Neuronal stem cell (in vitro differentiated cells): Measurements from ENCODE around the gene SPPL2B.
A peak's percentile ranks its signal among the peaks of the same experiment; 100 is the strongest.

Experiments used
- DNase-seq: peaks from one replicate; pipeline ENCODE4 v3.0.0-alpha.2; 2013; ENCODE audit warnings: low spot score
- H2AFZ ChIP-seq: one replicate; pipeline ENCODE4 v1.6.1; 2013; ENCODE audit warnings: mild to moderate bottlenecking, low read length, inconsistent platforms
- H2AK5ac ChIP-seq: 2 replicates; pipeline ENCODE4 v1.6.1; 2013; ENCODE audit warnings: low read depth, mild to moderate bottlenecking, inconsistent platforms, low read length, moderate library complexity, mixed read lengths
- H2BK120ac ChIP-seq: 2 replicates; pipeline ENCODE4 v1.6.1; 2013; ENCODE audit warnings: low read depth, mild to moderate bottlenecking, inconsistent platforms, low read length, moderate library complexity, mixed read lengths
- H2BK12ac ChIP-seq: one replicate; pipeline ENCODE4 v1.6.1; 2013; ENCODE audit warnings: low read length, inconsistent platforms
- H2BK15ac ChIP-seq: 2 replicates; pipeline ENCODE4 v1.6.1; 2013; ENCODE audit warnings: mild to moderate bottlenecking, low read length, inconsistent platforms, mixed read lengths
- H2BK5ac ChIP-seq: one replicate; pipeline ENCODE4 v1.6.1; 2013; ENCODE audit warnings: inconsistent platforms, mild to moderate bottlenecking, low read length, moderate library complexity
- H3K14ac ChIP-seq: one replicate; pipeline ENCODE4 v1.6.1; 2013; ENCODE audit warnings: low read length, inconsistent platforms
- H3K18ac ChIP-seq: 2 replicates; pipeline ENCODE4 v1.6.1; 2013; ENCODE audit warnings: low read length, inconsistent platforms
- H3K23ac ChIP-seq: 2 replicates; pipeline ENCODE4 v1.6.1; 2013; ENCODE audit warnings: low read depth, mild to moderate bottlenecking, mixed read lengths, low read length, inconsistent platforms; ENCODE audit not compliant: poor library complexity
- H3K27ac ChIP-seq: replicated peaks from 3 replicates; pipeline ENCODE4 v1.5.1; 2013; ENCODE audit warnings: low read length, inconsistent platforms
- H3K27me3 ChIP-seq, 3 experiments: 2 replicates each; pipeline ENCODE4 v1.6.1; 2013; ENCODE audit warnings: low read length in 3 of 3, mild to moderate bottlenecking in 2 of 3, inconsistent platforms in 1 of 3, low read depth in 1 of 3, mixed read lengths in 1 of 3, moderate library complexity in 1 of 3; ENCODE audit not compliant: control insufficient read depth in 3 of 3, insufficient read depth in 3 of 3
- H3K36me3 ChIP-seq, 2 donors: replicated peaks in 1 of 2; 2 replicates each; pipeline ENCODE4 v1.6.1; 2013; ENCODE audit warnings: low read length in 2 of 2; ENCODE audit not compliant: control insufficient read depth in 2 of 2, insufficient read depth in 2 of 2
- H3K4ac ChIP-seq: 2 replicates; pipeline ENCODE4 v1.6.1; 2013; ENCODE audit warnings: inconsistent platforms, mild to moderate bottlenecking, low read length, moderate library complexity
- H3K4me1 ChIP-seq, 2 donors: 1 replicate in 1 of 2; 2 replicates in 1 of 2; pipeline ENCODE4 v1.6.1; 2013; ENCODE audit warnings: low read length in 2 of 2, low read depth in 1 of 2; ENCODE audit not compliant: control insufficient read depth in 2 of 2, insufficient read depth in 1 of 2
- H3K4me2 ChIP-seq: one replicate; pipeline ENCODE4 v1.6.1; 2013; ENCODE audit warnings: mild to moderate bottlenecking, low read length, inconsistent platforms; ENCODE audit not compliant: insufficient read depth, poor library complexity, severe bottlenecking
- H3K4me3 ChIP-seq, 2 donors: 2 replicates each; pipeline ENCODE4 v1.5.1; 2013; ENCODE audit warnings: low read length in 2 of 2, mild to moderate bottlenecking in 2 of 2, inconsistent platforms in 1 of 2, moderate library complexity in 1 of 2
- H3K79me1 ChIP-seq: one replicate; pipeline ENCODE4 v1.6.1; 2013; ENCODE audit warnings: low read depth, mild to moderate bottlenecking, inconsistent platforms, low read length, moderate library complexity
- H3K9ac ChIP-seq: one replicate; pipeline ENCODE4 v1.6.1; 2013; ENCODE audit warnings: mild to moderate bottlenecking, low read depth, low read length, inconsistent platforms; ENCODE audit not compliant: poor library complexity
- H3K9me3 ChIP-seq, 2 donors: replicated peaks in 1 of 2; 2 replicates each; pipeline versions ENCODE3 to v1.6.1; 2013; ENCODE audit warnings: low read length in 2 of 2, mild to moderate bottlenecking in 2 of 2, inconsistent platforms in 1 of 2, low read depth in 1 of 2, mixed read lengths in 1 of 2, moderate library complexity in 1 of 2; ENCODE audit not compliant: control insufficient read depth in 2 of 2, insufficient read depth in 1 of 2
- H4K8ac ChIP-seq: one replicate; pipeline ENCODE4 v1.6.1; 2013; ENCODE audit warnings: low read depth, mild to moderate bottlenecking, inconsistent platforms, low read length, moderate library complexity
- H4K91ac ChIP-seq: one replicate; pipeline ENCODE4 v1.6.1; 2013; ENCODE audit warnings: low read length, low read depth, mild to moderate bottlenecking, inconsistent platforms; ENCODE audit not compliant: poor library complexity
- WGBS, 2 donors: extraction: QIAGEN DNeasy Blood & Tissue Kit; methylation state at CpG; one replicate each; pipeline ENCODE4 v1.1.7; 2013; ENCODE audit warnings: missing lambda C conversion rate in 2 of 2, mixed read lengths in 1 of 2; ENCODE audit not compliant: insufficient read length in 2 of 2, insufficient replicate concordance in 1 of 2; ENCODE audit errors: extremely low coverage in 2 of 2; 5-methylcytosine and 5-hydroxymethylcytosine counted together

The SPPL2B gene

GRCh38 chr19:2327773-2328400, 597 bp upstream of the SPPL2B start:
- peak overlapping the region; percentile 81 for H3K27ac ChIP-seq
- H3K9me3 ChIP-seq: no peaks in the 10 kb centered on the region
- H3K18ac ChIP-seq: peak overlapping the region; percentile 97
- no peak overlapping the region for H2BK12ac ChIP-seq
- H4K8ac ChIP-seq: no peak overlapping the region
- peaks cover 20% of the 10 kb centered on the region for H3K79me1 ChIP-seq
- H3K14ac ChIP-seq: no peak overlapping the region
- DNase-seq: peak; percentile 58
- no peak overlapping the region for H3K4ac ChIP-seq
- peak overlapping the region; percentile 83 for H3K4me2 ChIP-seq
- no peak overlapping the region for H2BK120ac ChIP-seq
- H2BK5ac ChIP-seq: no peak overlapping the region
- peak overlapping the region; percentile 96 to 98 for H3K4me3 ChIP-seq
- H3K23ac ChIP-seq: no peak overlapping the region
- peak overlapping the region; percentile 86 for H2AFZ ChIP-seq
- H3K27me3 ChIP-seq: no peaks in the 10 kb centered on the region
- no CpG with 5 or more reads among the region's 18 CpGs for WGBS, 2 donors
- no peak overlapping the region for H4K91ac ChIP-seq
- H3K9ac ChIP-seq: no peak overlapping the region
- H3K4me1 ChIP-seq: peaks cover 16 to 17% of the 10 kb centered on the region in 2 donors
- H3K36me3 ChIP-seq: peaks cover 11 to 39% of the 10 kb centered on the region in 2 donors
- H2AK5ac ChIP-seq: no peak overlapping the region
- no peak overlapping the region for H2BK15ac ChIP-seq

GRCh38 chr19:2329149-2329478, 630 bp downstream of the SPPL2B start:
- Histone ChIP-seq H3K23ac (peak overlapping the region; percentile 98), H3K27ac (no peak overlapping the region), H3K79me1 (peaks cover 20% of the 10 kb centered on the region), H2AFZ (peak overlapping the region; percentile 86), H3K14ac (peak overlapping the region; percentile 89), H3K18ac (peak overlapping the region; percentile 97), H3K4ac (no peak overlapping the region), H2BK5ac (peak overlapping the region; percentile 75), H3K36me3 (peaks cover 11 to 29% of the 10 kb centered on the region in 2 donors), H2AK5ac (peak overlapping the region; percentile 90), H3K9me3 (no peaks in the 10 kb centered on the region), H3K4me3 (peak overlapping the region; percentile 96 to 98), H3K4me2 (peak overlapping the region; percentile 83), H4K8ac (peak overlapping the region; percentile 29), H2BK120ac (no peak overlapping the region), H4K91ac (no peak overlapping the region), H3K4me1 (peaks cover 16 to 17% of the 10 kb centered on the region in 2 donors), H3K9ac (peak overlapping the region; percentile 92), H2BK15ac (peak overlapping the region; percentile 24), H3K27me3 (no peaks in the 10 kb centered on the region), H2BK12ac (peak overlapping the region; percentile 73)
- DNase-seq: no peak
- no CpG with 5 or more reads among the region's 16 CpGs for WGBS, 2 donors

GRCh38 chr19:2329501-2329916, 1.0 kb downstream of the SPPL2B start:
- H3K9me3 ChIP-seq: no peaks in the 10 kb centered on the region
- H2AFZ ChIP-seq: no peak overlapping the region
- no peak overlapping the region for H4K91ac ChIP-seq
- no peaks in the 10 kb centered on the region for H3K27me3 ChIP-seq
- H3K23ac ChIP-seq: peak overlapping the region; percentile 21
- H3K79me1 ChIP-seq: peaks cover 19% of the 10 kb centered on the region
- WGBS, 2 donors: no CpG with 5 or more reads among the region's 13 CpGs
- H3K4me3 ChIP-seq: peak overlapping the region; percentile 96 to 98
- no peak overlapping the region for H2BK120ac ChIP-seq
- H2BK5ac ChIP-seq: peak overlapping the region; percentile 75
- peak overlapping the region; percentile 83 for H3K4me2 ChIP-seq
- no peak overlapping the region for H2BK15ac ChIP-seq
- H3K4ac ChIP-seq: no peak overlapping the region
- H3K36me3 ChIP-seq: peaks cover 10 to 29% of the 10 kb centered on the region in 2 donors
- peak; percentile 53 for DNase-seq
- no peak overlapping the region for H4K8ac ChIP-seq
- no peak overlapping the region for H3K18ac ChIP-seq
- H2AK5ac ChIP-seq: peak overlapping the region; percentile 90
- no peak overlapping the region for H2BK12ac ChIP-seq
- peaks cover 16 to 17% of the 10 kb centered on the region in 2 donors for H3K4me1 ChIP-seq
- no peak overlapping the region for H3K27ac ChIP-seq
- peak overlapping the region; percentile 92 for H3K9ac ChIP-seq
- H3K14ac ChIP-seq: no peak overlapping the region

- H3K23ac ChIP-seq: no peak overlapping the region
- no peak overlapping the region for H2BK120ac ChIP-seq
- no peak for DNase-seq
- no peak overlapping the region for H3K4me3 ChIP-seq
- no CpG with 5 or more reads among the region's 10 CpGs for WGBS, 2 donors
- H3K9ac ChIP-seq: no peak overlapping the region
- H3K18ac ChIP-seq: no peak overlapping the region
- H3K27ac ChIP-seq: no peak overlapping the region
- H3K9me3 ChIP-seq: peaks cover 0 to 2% of the 10 kb centered on the region in 2 donors
- no peak overlapping the region for H2AK5ac ChIP-seq
- peak overlapping the region; percentile 67 for H2BK15ac ChIP-seq
- peaks cover 17% of the 10 kb centered on the region for H3K79me1 ChIP-seq
- no peak overlapping the region for H2AFZ ChIP-seq
- H3K27me3 ChIP-seq: no peaks in the 10 kb centered on the region
- H3K4me1 ChIP-seq: peaks cover 16 to 17% of the 10 kb centered on the region in 2 donors
- no peak overlapping the region for H2BK12ac ChIP-seq
- peaks cover 5 to 26% of the 10 kb centered on the region in 2 donors for H3K36me3 ChIP-seq
- H4K91ac ChIP-seq: no peak overlapping the region
- no peak overlapping the region for H3K4ac ChIP-seq
- no peak overlapping the region for H3K14ac ChIP-seq
- no peak overlapping the region for H2BK5ac ChIP-seq
- H4K8ac ChIP-seq: no peak overlapping the region
- no peak overlapping the region for H3K4me2 ChIP-seq
These were observed 1.8 kb downstream of the SPPL2B start for GRCh38 chr19:2330255-2330631.
